ENCODE results near the gene UBE2I.
A peak's percentile ranks its signal among the peaks of the same experiment; 100 is the strongest.

The UBE2I gene

DNA sequence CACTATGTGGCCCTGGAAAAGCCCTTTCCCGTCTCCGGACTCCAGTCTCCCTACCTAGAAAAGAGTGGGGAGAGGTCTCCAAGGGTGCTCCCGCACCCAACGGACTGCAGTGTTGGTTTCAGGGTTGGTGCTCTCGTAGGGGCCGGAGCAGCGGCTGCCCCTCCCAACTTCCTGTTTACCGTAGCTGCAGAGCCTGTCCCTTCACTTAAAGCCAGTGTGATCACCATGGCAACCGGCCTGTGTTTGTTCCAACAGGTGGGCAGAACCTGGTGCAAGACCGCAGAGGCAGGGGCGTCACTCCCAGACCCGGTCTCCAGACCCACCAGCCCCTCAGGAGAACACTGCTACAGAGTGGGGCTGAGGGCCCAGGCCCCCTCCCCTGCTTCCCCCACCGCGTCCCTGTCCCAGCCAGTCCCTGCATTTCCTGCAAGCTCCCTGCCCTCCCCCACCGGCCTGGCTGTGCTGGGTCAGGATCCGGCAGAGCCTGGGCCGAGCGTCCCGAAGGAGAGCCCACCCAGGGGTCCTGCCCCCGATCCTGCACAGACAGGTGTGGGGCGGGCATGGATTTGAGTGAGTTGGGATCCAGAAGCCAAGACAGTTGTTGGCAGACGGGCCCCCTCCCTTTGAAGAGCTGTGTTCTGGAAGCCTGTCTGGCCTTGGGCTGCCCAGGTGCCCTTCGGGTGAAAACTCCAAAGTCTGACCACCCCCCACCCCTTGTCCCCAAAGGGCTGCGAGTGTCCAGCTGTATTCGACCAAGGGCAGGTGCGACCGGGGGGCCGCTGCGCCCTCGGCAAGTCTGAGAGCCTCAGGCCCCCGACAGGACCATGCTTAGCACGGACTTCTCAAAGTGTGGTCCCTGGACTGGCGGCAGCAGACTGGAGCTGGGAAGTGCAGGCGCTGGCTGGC, 22.5 kb downstream of the UBE2I start:
- DNase-seq: peak; percentile 13

DNA sequence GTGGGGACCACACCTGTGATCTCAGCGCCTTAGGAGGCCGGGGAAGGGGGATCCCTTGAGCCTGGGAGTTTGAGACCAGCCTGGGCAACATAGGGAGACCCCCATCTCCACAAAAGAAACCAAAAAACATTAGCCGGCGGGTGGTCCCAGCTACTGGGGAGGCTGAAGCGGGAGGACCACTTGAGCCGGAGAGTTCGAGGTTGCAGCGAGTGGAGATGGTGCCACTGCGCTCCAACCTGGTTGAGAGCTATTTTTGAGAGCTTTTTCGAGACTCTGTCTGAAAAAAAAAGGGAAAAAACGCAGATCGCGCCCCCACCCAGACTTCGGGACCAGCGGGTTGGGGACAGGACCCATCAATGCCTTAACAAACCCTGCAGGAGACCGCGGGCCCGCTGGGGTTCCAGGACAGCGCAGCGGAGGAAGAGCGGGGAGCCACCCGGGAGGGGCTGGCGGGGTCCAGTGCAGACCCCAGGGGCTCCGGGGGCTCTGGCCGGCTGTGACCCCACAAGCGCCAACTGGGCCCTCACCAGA, 23.2 kb downstream of the UBE2I start:
- no peak for DNase-seq

DNA sequence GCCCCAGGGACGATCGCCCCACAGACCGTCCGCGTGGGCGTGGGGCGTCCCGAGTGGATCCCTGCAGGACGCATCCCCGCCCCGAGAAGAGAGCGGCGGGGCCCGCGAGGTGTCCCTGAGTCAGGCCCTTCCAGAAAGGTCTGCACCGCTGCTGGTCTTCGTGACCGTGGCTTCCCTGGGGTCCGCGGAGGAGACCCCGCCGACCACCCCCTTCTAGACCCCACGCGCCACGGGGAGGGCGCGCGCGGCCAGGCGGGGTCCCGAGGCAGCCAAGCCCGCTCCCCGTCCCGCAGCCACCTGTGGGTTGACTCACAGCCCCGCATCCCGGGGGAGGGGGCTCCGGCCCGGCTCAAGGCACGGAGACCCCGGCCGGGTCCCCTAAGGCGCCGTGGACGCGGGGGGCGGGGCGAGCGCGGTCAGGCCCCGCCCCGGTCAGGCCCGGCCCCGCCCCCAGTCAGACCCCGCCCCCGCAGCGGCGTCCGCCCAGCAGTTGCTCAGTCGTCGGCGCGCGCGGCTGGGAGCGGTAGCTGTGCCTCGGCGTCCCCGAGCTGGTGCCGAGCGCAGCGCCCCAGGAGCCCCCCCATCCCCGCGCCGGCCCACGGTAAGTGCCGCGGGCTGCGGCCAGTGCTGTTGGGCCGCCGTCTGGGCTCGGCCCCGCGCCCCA, 23.8 kb downstream of the UBE2I start, which contains the start of gene BAIAP3:
Gene BAIAP3, plus strand, starts transcription at position 497 of the 664 bp plus-strand sequence. CDS start 4,905 bp downstream, outside the sequence.
- DNase-seq: no peak

GRCh38 chr16:1333854-1334700, 24.6 kb downstream of the UBE2I start:
- no peak for DNase-seq

DNA sequence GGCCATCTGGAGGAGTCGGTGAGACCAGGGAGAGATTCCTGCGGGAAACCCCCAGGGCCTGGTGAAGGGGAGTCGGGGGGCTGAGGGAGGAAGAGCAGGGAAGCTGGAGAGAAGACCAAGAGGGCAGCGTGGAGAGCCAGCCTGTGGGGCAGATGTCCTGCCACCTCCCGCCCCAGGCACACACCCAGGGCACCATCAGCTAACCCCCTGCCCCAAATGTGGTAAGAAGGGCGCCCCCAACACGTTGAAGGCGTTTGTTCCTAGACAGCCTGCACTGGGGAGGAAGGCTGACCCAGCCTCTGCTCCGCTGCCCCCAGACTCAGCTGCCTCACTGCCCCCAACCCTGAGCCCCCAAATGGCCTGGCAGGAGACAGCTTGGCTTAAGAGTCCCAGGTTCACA, 25.3 kb downstream of the UBE2I start:
- DNase-seq: no peak

DNA sequence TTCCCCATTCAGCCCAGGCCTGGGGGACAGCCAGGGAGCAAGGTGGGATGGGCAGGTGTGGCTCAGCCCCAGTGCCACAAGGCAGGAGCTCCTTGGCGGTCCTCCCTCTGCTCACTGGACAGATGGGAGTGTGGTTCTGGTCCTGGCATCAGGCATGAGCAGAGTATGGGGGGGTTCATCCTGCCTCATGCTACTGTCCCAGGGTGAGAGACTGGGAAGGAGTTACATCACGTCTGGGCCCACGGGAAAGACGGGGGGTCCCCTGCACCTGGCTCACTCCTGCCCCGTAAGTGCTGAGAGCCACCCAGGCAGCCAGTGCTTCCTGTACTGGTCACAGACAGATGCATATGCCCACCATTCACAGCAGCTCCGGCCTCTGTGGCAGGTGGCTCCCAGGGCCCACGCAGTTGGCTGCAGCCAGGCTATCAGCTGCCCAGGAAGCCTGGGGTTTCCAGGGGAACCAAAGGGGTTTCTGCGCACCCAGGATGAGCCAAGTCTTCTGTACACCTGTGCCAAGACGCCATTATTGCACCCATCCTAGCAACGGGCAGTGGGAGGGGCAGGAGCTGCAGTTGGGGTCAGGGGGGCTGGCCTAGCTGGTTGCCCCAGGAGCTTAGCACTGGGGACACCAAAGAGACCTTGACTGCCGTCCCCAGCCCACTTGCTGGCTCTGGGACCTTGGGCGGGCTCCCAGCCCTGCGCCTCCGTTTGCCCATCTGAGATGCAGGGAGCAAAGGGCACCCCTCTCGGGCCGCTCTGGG, 26.0 kb downstream of the UBE2I start:
- no peak for DNase-seq

GRCh38 chr16:1335996-1336395, 26.6 kb downstream of the UBE2I start:
- no peak for DNase-seq

DNA sequence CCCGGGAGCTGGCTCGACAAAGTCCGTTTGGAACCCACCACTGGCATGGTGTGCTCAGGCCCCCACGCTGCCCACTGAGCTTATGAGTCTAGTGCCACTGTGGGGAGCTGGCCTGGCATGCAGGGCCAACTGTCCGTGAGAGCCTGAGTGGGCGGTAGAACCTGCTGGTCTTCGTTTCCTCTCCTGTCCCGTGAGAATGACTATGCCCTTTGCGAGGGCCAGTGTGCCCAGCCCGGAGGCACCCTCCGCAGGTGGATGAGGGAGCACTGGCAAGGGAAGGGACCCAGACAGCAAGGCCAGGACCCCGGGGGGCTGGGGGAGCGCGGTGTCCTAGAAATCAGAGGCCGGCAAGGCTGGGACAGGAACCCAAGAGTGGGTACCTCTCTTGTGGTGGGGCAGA, 27.2 kb downstream of the UBE2I start:
- DNase-seq: no peak

- no peak for DNase-seq
Observed at GRCh38 chr16:1337486-1337885, 28.1 kb downstream of the UBE2I start.

GRCh38 chr16:1338119-1338730, 28.8 kb downstream of the UBE2I start:
- no peak for DNase-seq

DNA sequence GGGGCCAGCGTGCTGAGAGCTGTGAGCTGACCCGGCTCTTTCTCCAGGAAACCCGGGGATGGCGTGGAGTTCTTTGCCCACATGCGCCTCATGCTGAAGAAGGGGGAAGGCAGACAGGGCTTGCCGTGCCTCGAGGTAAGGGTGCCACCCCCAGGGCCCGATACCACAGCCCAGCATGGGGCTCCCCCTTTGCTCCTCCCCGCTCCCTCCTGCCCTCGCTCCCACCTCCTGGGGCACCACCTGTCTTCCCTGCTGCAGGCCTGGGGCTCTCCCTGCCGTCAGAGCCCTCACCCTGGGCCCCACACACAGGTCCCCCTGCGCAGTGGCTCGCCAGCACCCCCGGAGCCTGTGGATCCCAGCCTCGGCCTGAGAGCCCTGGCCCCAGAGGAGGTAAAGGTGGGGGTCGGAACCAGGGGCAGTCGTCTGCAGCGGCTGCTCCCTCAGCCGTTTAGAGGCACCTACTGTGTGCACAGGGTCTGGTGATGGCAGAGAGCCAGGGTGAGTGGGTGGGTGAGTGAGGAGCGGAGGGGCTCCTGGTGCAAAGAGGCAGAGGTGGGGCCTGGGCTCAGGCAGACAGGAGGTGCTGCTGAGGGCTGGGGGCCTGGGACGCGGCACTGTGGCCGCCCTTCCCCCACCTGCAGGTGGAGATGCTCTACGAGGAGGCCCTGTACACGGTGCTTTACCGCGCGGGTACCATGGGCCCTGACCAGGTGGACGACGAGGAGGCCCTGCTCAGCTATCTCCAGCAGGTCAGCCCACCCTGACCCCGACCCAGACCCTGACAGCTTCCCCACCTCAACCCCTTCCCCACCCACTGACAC, 29.6 kb downstream of the UBE2I start:
- DNase-seq: no peak

DNA sequence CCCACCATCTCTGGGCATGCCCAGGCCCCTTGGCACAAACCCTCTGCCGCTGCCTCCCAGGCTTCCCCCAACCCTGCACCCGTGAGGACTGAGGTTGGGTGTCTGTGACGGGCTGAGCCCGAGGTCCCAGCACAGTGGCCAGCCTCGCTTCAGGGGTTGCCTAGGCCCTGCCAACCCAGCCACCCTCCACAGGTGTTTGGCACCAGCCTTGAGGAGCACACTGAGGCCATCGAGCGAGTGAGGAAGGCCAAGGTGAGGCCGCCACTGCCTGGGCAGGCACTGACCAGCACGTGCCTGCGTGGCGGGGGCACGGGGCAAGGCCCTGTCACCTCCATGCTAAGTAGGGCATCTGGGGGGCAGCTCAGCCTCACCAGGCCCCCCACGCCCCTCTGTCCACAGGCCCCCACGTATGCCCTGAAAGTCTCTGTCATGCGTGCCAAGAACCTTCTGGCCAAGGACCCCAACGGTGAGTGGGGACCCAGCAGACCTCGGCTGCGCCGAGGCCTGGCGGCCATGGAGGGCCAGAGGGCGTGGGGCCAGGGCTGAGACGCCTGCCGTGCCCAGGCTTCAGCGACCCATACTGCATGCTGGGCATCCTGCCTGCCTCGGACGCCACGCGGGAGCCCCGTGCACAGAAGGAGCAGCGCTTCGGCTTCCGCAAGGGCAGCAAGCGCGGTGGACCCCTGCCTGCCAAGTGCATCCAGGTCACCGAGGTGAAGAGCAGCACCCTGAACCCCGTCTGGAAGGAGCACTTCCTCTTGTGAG, 31.5 kb downstream of the UBE2I start:
- DNase-seq: no peak

DNA sequence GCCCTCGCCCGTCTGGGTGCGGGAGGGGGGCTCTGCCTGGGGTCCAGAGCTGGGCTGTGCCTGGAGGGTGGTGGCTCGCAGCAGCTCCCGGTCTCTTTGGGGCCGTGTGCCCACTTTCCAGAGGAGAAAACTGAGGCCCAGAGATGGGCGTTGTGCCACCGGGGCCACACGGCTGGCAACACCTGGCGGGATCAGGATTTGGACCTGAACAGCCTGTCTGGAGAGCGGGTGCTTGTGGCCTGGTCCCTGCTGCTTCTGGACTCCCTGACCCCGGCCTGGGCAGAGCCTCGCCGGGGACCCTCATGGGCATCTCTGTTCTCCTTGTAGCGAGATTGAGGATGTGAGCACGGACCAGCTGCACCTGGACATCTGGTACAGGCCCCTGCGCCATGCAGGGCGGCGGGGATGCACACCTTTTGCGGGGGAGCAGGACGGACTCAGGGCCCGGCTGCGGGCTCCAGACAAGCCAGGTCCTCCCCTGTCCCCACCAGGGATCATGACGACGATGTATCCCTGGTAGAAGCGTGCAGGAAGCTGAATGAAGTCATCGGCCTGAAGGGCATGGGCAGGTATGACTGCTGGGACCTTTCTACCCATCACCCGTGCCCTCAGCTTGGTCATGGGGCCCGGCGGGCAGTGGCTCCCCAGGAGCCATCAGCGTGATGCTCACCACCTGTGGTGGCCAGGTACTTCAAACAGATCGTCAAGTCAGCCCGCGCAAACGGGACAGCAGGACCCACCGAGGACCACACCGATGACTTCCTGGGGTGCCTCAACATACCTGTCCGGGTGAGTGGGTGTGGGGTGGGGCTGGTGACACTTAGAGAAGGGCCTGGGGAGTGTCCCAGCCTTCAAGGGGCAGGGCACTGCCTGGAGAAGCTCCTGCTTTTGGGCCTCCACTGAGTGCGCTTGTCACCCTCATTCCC, 32.3 kb downstream of the UBE2I start:
- no peak for DNase-seq

DNA sequence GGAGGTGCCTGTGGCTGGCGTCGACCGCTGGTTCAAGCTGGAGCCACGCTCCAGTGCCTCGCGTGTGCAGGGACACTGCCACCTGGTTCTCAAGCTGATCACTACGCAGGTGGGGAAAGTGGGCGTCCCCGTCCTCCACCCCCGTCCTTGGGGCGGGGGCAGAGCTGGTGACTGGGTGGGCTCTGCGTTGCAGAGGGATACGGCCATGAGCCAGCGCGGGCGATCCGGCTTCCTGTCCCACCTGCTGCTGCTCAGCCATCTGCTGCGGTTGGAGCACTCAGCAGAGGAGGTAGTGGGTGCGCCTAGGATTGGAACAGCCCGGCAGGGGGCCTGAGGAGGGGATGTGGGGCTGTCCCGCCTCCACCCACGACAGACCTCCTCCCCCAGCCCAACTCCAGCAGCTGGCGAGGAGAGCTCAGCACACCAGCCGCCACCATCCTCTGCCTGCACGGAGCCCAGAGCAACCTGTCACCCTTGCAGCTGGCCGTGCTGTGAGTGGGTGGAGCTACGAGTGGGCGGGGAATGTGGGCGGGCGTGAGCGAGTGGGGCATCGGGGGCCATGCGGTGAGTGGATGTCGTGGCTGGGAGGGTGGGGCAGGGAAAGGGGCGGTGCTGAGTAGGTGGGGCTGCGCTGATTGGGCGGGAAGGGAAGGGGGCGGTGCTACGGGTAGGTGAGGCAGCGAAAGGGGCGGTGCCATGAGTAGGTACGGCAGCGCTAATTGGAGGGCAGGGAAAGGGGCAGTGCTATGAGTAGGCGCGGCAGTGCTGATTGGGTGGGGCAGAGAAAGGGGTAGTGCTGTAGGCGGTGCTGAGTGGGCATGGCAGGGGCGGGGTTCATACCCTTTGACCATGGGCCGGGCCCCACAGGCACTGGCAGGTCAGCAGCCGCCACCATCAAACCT, 33.3 kb downstream of the UBE2I start:
- peak; percentile 79 for DNase-seq

DNA sequence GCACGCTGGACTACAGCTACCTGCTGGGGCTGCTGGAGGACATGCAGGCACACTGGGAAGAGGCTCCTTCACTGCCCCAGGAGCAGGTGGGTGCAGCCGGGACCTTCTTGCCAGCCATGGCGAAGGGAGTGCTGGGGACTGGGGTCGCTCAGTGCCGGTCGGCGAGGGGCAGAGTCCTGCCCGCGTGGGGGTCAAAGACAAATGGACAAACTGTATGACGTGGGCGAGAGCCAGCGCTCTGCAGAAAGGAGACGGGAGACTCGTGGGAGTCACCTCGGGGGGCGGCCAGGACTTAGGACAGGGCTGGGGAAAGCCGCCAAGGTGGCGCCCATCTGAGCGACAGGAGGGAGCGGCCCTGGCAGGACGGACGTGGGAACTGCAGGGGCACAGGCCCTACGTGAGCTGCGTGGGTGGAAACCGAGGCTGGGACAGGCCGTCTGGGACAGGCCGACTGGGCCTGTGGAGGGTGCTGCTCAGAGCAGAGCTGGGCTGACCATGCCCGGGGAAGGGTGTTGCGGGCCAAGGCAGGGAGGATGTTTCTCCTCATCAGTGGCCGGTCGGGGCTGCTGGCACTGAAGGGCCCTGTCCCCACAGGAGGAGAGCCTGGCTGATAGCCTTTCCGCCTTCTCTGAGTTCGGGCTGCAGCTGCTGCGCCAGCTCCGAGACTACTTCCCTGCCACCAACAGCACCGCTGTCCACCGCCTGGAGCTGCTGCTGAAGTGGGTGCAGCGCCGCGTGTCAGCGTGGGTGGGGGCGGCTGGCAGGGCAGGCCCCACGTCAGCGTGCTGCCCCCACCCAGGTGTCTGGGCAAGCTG, 34.2 kb downstream of the UBE2I start:
- DNase-seq: no peak

DNA sequence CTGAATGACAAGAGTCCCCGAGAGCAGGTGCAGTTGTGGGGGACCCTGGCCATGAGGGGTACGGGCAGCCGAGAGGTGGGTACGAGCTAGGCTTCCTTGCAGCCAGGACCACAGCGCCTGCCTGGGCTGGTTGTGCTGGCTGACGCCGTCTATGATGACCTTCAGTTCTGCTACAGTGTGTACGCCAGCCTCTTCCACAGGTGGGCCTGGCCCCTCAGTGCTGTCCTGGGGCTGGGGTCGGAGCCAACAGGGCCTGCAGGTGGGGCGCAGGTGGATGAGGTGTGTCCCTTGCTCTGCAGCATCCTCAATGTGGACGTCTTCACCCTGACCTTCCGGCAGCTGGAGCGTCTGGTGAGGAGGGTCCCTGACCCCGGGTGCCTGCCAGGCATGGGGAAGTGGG, 35.1 kb downstream of the UBE2I start:
- DNase-seq: no peak

DNA sequence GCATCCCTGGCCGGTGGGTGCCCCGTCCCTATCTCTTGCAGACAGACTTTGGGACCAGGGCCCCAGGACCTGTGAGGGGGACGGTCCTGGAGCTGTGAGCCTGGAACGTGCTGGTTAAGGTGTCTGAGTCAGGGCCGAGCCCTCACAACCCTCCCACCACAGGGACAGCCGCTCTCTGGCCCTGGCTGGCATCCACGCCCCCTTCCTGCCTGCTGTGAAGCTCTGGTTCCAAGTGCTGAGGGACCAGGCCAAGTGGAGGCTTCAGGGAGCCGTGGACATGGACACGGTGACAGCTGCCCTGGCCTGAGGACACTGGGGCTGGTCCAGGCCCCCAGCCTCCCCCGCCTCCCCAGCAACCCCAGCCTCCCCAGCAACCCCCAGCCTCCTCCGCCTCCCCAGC, 35.7 kb downstream of the UBE2I start:
- DNase-seq: no peak
